Measurements from ENCODE around the gene OBSL1.

GRCh38 chr2:219542931-219543595 lies 28.3 kb downstream of the OBSL1 start:
- TF ChIP-seq CTCF (IDR thresholded peaks at IDR 0.05) (no peak), POLR2A (IDR thresholded peaks at IDR 0.05) (no peak), EP300 (IDR thresholded peaks at IDR 0.05) (no peak)

Data from ovary (tissue), 3 donors.